Right renal pelvis (tissue), 4 donors: ENCODE results near the gene BTBD9. TPM values are rescaled to one million over a fixed set of nuclear protein-coding genes. Genes with fewer than 3 reads are reported as not detected.

ENCODE experiments used
- DNase-seq, 4 donors: peaks; one replicate each; pipeline ENCODE4 v3.0.0-alpha.2; 2013; ENCODE audit warnings: low read depth in 4 of 4, low spot score in 3 of 4, missing footprints in 1 of 4
- polyA plus RNA-seq, 4 donors: library from polyadenylated mRNA; unstranded; fragments of 120-200 nt; gene quantifications; one replicate each; pipeline ENCODE4 v1.2.1, GENCODE V29; 2013; ENCODE audit not compliant: insufficient read length in 4 of 4

The BTBD9 gene
- polyA plus RNA-seq, 4 donors = 11.9 to 15.6 (median 13.8) TPM

DNA sequence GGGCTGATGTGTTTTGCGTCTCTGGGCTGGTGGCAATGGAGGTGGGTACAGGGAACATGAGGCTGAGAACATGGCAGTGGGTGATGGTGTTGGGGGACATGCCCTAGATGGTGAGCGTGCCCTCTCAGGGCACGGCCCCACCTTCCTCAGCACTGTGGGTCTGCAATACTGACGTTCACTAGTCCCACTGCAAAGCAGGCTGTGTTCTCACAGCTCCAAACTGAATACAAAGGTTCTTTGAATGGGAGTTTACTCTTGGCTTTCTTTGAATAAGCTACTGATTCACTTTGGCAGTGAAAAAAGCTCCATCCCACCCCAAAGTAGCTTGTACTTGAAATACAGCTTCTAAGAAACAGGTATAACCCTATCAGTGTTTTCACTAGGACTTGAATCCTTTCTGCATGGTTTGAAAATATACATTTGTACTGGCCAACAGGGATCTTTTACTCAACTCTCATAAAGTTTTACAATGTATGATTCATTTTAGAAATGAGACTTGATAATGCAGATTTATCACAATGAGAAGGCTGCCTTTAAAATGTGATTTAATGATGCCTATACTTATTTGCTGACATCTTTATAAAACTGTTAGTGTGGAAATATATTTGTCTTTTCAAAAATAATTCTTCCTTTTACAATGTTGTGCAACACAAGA, 419.5 kb downstream of the BTBD9 start:
- DNase-seq = no peak

DNA sequence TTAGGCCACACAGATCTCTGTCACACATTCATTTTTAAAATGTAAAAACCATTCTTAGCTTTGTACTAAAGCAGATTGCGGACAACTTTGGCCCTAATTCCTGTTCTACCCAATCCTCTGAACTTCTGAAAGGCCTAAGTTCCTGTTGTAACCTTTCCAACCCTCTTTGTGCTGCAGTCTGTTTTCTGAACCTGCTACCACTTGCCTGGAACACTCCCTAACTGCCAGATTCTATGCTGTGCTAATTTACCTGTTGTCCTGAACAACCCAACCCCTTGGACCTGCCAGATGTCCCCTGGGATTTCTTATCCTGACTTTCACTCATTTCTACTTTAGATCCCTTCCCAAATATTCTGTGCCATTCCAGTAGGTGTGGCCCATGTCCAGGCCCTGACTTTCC, 421.5 kb downstream of the BTBD9 start:
- DNase-seq = no peak

DNA sequence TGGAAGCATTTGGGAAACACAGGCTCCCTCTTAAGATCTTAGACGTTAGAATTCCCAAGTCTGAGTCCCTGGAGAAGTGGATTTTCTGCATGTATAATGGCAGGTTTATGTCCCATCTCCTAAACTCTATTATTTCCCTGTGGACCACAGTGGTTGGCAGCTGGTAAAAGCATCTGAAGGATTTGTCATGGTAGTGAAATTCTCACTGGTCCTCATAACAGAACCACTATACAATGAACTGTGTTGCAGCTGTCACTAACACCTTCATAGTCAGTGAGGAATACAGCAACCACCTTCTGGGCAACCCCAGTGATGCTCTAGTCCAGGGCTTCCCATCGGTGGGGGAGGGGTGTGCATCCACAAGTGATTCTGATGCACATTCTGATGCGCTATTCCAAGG, 423.3 kb downstream of the BTBD9 start:
- no peak for DNase-seq

DNA sequence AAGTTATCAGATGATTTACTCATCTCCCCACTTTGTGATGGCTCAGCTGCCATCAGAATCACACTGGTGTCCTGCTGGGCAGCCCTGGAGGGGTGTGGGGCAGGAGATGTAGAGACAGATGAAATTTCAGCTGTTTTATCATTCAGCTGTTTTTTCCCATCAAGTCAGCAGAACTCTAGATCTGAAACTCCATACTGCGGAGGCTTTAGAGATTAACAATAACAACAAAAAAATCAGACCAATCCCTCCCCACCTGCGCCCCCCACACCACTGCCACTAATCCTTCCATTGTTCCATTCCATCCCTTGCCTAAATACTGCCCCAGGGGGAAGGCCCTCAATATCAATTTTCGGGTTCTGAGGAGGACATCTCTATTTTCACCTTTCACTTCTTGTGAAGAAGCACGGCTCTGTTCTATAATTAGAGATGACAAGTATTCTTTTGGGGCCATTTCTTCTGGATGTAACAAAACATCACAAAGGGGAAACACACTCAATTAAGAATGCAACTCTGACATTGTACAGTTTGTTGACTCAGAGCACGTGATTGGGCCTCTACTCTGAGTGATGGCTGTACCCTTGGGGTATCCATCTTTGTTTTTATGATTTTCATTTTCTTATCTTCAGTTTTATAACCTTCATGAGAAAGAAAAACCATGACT, 423.9 kb downstream of the BTBD9 start:
- DNase-seq = no peak

DNA sequence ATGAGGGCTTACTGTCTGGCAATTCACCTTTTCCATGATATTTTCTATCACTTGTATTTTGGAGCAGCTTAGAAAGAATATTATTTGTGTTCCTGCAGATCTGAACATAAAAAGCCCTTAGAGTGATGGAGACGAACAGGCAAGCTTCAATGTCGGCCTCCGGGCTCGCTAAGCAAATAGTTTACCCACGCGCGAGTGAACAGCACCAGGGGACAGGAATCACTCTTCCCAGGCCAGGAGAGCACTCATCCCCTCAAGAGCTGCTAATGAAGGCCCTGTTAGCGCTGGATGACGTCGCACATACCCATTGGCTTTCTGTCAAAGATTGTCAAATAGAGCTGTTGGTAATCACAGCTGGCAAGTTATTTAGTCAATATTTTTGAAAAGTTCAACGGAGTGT, 424.5 kb downstream of the BTBD9 start:
- no peak for DNase-seq

DNA sequence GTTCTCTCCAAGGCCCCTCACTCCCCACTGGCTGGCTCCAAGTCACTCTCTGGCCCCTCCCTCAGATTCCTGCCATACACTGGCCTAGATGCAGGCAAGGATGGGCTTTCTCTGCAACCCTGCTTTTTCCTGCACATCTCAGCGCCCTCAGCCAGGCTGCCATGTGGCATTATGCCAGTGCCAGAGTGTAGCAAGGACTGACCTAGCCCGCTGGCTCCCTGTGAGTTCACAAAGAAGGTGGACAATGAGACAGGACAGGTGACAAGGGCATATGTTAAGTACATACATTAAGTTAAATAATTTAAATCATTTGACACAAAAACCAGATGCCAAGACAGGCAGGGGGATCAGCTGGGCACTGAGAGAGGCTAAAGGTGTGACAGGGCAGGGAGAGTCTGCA, 425.6 kb downstream of the BTBD9 start:
- DNase-seq = no peak

DNA sequence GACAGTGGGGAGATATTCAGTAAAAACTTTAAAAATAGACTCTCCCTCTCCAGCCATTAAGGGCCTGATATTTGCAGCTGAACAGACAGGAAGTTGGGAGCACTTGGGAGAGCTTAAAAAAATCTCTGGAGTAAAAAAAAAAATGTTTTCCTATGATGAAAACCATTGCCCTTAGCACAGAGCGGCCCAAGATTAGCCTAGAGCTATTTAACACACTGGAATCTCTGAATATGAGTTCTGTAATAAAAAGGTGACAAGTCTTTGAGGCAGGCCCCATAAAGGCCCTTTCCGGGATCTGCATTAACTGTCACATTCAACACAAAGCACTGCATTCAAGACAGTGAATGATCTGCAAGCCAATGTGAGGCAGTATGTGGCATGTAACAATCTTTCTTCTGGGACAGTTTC, 426.5 kb downstream of the BTBD9 start:
- DNase-seq = no peak

DNA sequence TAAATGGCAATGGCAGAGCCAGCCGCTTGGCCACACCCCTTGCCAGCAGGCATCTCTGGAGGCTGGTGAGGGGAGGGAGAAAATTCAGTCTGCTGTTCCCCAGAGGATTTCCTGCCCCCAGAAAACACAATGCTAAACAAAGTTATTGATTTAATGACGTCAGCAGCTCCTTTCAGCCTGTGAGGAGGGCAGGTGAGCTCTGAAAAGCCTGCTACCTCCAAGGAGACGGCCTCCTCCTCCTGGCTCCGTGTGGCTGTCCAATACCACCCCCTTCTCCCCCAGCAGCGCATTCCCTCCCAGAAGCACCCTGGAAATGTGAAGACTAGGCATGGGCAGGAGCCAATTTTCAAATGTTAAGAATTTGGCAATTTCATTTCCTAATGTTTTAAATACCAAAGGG, 427.1 kb downstream of the BTBD9 start:
- no peak for DNase-seq

DNA sequence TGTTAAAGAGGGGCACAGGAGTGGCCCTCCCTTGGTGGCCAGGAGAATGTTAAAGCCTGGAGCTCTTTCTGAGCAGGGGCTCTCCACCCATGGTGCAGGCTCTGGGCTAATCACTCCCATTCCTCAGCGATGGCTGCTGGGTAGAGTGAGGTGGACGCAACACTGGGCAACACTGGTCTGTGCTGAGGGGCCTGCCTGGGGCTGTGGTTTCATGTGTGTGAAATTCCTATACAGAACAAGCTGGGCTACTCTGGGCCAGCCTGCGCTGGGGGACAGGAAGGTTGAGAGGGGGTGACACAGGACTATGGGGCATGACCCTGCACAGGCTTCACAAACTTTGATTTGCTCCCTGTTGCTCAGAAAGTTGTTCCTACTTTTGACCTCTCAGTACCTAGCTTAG, 427.6 kb downstream of the BTBD9 start:
- no peak for DNase-seq

DNA sequence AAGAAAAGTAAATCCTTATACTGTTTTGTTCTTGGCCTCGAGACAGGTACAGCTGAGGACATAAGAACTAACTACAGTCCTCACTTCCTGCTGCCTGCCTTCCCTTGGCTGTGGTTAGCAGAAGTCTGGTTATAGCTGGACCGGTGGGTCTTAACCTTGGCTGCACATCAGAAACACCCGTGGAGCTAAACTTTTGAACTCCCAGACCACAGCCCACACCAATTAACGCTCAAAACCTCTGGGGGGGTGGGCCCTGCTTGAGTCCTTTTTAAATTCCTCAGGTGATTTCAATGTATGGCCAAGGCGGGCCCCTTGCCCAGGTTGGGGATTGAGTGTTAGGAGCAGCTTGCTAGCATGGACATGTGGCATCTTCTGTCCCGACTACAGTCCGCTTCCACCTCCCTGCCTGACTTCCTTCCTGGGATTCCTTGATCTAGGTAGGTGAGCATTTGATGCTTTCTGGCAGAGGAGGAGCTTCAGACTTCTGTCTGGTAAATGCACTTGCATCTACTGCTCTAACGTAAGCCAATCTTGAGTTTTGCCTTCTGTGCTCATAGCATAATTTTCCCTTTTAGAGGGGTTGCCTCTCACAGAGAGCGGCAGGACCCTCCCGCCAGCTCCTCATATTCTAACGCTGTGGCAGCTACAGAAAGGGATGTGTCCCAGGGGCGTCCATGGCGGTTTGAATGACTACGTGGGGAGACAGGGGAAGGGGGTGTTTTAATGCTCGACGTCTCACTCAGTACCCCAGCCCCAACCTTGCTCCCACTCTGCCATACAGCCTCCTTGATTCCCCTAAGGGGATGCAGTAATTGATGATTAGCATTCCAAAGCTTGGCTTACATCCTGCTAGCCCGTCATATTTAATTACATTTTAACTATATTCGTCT, 430.1 kb downstream of the BTBD9 start:
- no peak for DNase-seq

DNA sequence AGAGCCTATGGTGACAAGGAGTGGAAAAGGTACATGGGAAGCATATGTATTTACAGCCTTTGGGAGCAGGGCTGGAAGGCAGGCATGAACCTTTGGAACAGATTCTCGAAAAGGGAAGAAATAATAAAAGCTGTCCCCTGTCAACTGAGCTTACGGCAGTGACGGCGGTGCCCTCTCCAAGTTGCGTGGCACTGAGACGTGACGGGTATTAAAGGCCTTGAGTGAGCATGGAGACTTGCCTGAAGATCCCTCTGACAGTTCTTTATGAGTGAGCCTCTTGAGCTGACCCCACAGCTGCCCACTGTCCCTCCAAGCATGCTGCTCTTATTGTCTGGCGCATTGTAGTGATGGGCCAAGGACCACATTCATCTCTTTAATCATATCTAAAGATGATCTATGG, 431.7 kb downstream of the BTBD9 start:
- DNase-seq = no peak

DNA sequence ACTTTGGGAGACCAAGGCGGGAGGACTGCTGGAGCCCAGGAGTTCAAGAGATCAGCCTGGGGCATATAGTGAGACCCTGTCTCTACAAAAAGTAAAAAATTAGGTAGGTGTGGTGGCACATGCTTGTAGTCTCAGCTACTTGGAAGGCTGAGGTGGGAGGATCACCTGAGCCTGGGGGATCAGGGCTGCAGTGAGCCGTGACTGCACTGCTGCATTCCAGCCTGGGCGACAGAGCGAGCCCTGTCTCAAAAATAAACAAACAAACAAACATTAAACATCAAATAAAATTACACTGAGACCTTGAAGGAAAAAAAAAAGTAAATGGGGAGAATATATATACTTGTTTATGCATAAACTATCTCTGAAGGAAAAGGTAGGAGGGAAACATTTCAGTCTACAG, 432.4 kb downstream of the BTBD9 start:
- DNase-seq = no peak

DNA sequence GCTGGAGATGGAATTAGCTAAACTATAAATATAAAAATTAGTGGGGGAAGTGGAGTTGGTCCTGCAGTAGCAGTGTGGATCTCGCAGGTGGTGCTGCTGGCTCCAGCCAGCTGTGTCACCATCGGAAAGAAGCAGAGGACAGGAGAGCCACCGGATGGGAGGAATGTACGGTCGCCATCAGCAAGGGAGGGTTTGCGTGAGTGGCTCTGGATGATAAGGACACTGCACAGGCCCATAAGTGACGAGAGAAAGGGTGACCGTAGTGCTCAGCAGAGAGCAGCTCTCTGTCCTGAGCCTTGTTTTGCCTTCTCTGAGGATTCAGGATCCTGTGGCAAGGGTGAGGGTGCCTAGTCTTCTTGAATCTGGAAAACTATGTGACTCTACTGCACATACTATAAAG, 441.5 kb downstream of the BTBD9 start:
- no peak for DNase-seq

DNA sequence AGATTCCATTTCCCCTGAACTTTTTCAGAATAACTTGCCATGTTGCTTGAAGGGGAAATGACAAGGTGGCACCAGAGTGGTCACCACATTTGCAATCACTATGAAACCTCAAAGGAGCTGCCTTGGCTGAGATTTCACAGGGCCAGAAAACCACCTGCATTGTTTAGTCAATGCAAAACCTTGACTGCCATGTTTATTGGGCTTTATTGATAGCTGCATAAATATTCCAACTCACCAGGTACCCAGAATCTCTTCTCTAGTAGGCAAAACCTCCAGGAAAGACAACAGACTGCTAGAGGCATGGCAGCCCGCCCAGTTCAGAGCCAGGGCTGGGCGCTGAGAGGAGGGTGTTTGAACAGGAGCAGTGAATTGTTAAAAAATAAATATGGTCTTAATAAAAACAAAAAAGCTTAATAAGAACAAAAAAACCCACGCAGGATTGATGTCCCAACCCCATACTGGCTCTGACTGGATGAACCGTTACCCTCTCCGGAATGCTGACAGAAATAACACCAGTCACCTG, 444.6 kb downstream of the BTBD9 start:
- DNase-seq = no peak

DNA sequence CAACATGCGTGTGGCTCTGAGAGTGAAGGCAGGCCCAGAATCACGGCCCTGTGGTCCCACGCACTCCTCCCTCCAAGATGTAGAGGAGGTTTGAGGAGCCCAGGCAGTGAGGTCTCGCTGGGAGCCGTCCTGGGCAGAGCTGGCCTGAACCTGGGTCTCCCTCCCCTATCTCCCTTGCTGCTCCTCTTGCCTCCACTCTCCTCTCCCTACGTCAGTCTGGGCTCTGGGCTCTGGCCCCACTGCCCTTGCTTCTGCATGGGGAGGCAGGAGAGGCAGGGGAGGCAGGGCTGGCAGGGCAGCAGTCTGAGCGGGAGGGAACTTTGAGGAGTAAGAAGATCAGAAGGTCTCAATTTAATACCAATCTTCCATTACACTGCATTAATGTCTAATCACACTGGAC, 445.1 kb downstream of the BTBD9 start:
- no peak for DNase-seq

DNA sequence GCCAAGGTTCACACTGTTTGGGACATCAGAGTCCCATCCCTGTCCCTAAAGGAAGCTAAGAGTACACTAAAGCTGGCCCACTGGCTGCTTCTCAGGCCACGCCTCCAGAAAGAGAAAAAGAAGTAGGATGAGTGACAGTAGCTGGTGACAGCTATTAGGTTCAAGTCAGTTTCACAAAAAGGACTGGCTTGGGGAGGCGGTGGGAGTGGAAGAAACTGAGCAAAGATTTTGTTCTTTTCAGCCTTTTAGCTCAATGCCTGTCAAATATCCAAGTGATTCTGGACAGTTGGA, 445.5 kb downstream of the BTBD9 start:
- no peak for DNase-seq

DNA sequence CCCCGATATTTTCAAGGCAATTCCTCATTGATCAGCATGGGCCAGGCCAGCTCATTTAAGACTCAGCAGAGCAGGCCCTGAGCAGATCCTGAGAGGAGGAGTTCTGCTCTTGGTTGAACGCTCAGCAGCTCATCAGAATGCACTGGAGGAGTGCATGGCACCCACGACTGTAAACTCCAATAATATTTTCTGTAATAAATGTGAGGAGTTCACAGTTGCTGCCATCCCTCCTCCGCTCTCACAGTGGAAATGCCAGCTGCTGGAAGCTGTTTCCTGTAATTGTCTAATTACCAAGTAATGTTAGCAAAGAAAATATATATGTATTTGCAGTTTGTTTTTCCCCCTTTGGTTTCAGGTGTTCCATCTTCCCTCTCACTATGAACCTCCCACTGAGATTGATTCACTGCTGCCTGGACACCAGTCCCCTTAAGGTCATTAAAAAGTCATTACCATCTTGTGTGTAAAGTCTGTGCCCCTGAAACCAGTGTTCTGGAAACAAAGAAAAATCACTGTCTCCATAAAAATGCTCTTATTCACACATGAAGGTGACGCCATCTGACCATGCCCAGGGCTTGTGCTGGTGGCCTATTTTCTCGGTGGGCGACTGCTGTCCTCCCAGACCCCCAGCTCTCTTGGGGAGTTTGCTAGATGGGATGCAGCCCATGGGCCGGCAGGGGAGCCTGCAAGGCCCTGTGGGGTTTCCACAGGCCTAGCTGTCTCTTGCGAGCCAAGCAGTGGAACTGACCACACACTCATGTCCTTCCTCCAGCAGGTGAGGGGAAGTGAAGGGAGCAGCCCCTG, 446.0 kb downstream of the BTBD9 start:
- no peak for DNase-seq

DNA sequence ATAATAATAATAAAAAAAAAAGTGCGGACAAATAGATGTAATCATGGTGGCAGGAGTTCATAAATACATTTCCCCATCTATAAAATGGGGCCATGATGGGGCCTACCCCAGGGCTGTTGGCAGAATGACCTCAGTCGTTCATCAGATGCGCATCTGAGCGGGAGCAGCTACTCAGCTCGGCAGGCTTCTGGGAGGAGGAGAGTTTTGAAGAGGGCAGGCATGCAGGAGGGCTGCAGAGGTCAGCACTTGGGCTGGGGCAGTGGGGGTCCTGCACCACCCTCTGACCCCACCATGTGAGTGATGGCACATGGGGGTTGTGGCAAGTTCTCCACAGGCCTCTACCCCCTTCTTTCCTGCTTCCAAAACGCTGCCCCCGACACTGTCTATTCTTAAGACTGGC, 446.7 kb downstream of the BTBD9 start:
- DNase-seq = no peak

DNA sequence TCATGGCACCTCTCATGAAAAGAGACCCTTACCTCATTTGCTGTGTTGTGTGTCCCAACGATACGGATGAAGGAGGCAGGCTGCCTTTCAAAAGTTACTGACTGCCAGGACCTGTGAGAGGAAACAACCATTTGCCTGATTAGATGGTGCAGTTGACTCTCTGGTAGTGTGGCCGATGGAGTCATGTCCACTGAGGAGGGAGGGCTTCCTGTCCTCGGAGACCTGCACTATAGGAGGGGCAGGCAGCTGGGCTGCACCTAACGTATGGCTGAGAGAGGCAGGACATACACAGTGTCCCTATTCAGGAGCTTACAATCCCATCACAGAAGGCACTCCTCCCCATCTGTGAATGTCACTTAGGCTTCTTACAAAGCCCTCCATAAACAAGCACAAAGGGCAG, 447.2 kb downstream of the BTBD9 start:
- no peak for DNase-seq

DNA sequence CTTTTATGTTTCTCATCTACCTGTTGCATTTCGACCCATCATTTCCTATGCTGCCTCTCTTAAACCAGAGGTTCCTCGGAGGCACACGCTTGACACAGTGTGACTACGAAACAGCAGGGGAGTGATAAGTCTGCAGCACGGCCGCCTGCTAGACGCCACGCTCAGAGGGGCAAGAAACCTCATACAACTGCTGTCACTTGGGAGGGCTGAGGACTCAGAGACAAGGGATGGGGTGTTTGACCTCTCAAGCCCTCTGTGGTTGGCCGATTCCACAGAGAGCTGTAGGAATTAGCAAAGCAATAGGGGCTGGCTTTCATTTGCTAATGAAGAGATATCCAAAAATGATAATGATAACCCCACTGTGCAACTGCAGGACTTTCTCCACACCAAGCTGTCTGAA, 447.7 kb downstream of the BTBD9 start:
- no peak for DNase-seq

DNA sequence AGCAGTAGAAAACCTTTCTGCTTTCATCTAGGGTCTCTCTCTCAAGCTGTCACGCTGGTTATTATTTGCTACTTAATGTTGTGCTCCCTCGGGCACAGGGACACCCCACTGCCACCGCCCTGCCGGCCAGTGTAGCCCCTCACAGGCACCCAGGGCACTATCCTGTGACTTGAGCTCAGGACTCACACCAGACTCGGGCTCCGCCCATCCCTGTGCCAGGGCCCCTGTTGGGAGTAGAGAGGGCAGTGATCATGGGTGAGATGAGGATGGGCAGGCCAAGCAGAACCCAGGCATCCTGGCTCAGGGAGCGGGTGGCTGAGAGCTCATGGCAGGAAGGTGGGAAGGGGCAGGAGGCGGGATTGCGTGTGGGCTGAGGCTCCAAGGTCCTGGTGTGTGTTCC, 448.3 kb downstream of the BTBD9 start:
- DNase-seq = no peak
